ENCODE measurements around the gene ACOT2.

ACOT2 gene

DNA sequence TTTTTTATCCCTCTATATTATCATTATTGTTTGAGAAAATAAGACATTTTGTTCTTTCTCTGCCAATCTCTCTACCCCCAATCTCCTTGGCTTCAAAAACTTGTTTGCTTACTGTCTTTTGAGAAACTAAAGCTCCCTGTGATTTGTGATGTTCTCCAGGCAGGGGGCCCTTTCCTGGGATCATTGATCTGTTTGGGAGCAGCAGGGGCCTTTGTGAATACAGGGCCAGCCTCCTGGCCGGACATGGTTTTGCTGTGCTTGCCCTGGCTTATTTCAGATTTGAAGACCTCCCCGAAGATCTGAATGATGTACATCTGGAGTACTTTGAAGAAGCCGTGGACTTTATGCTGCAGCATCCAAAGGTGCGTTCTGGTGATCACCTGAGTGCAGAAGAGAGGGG lies 47.8 kb downstream of the ACOT2 start:
- no peak for DNase-seq

DNA sequence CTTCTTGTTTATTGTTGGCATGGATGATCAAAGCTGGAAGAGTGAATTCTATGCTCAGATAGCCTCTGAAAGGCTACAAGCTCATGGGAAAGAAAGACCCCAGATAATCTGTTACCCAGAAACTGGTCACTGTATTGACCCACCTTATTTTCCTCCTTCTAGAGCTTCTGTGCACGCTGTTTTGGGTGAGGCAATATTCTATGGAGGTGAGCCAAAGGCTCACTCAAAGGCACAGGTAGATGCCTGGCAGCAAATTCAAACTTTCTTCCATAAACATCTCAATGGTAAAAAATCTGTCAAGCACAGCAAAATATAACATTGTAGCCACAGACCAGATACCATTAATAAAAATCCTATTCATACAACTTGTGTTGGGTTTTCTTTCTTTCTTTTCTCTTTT lies 50.5 kb downstream of the ACOT2 start:
- DNase-seq, result no peak

DNA sequence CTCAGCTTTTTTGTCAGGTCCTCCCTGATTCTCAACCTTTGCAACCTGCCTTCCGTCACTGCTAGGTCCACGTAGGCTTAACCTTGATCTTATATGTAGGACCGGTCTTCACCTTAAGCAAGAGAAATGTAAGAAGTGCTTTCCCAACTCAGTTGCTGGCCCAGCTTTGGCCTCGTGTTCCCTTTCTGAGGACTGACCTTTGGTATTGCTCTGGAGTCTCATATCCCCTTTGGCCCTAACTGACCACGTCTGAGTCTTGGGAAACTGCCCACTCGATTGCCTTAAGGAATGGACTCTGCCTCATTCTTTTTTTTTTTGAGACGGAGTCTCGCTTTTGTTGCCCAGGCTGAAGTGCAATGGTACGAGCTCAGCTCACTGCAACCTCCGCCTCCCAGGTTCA lies 51.3 kb downstream of the ACOT2 start:
- no peak for DNase-seq

DNA sequence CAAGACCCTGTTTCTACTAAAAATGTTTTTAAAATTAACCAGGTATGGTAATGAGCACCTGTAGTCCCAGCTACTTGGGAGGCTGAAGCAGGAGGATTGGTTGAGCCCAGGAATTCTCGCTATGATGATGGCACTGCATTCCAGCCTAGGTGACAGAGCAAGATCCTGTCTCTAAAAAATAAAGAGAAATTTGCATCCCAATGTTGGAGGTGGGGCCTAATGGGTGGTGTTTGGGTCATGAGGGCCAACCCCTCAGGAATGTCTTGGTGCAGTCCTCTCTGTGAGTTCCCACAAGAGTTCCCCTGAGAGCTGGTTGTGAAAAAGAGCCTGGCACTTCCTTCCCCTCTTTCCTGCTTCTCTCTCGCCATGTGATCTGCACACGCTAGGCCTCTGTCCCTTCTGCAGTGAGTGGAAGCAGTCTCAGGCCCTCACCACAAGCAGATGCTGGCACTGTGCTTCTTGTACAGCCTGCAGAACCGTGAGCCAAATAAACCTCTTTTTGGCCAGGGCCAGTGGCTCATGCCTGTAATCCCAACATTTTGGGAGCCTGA lies 54.6 kb downstream of the ACOT2 start:
- DNase-seq, result no peak
